ENCODE measurements around the gene TM9SF3. TPM values are rescaled to one million over a fixed set of nuclear protein-coding genes. Genes with fewer than 3 reads are reported as not detected.

TM9SF3 gene
- total and polyA plus RNA-seq, 2 donors (not counting 1 experiment from before 2014, with no cell fraction given): 103 to 107 TPM

- Histone ChIP-seq H3K27me3 (ENCODE audit: control insufficient read depth, insufficient read depth, low read length) (no peaks in the 10 kb centered on the region), H3K79me2 (ENCODE audit: control insufficient read depth, insufficient read depth, low read length) (peaks cover 17% of the 10 kb centered on the region), H3K9me3 (ENCODE audit: control insufficient read depth, insufficient read depth, low read depth, low read length) (no peaks in the 10 kb centered on the region), H3K4me1 (ENCODE audit: control insufficient read depth, extremely low read depth, insufficient read depth, low read length) (no peaks in the 10 kb centered on the region), H3K27ac (ENCODE audit: insufficient read depth, low read length) (no peak overlapping the region), H4K20me1 (ENCODE audit: control insufficient read depth, extremely low read depth, insufficient read depth, low read length) (peaks cover 6% of the 10 kb centered on the region), H2AFZ (ENCODE audit: low read length) (no peak overlapping the region), H3K4me3 (replicated peaks in 1 of 4; ENCODE audit: control extremely low read depth in 1 of 4, insufficient read depth in 1 of 4, low read depth in 3 of 4, low read length in 4 of 4) (no peak overlapping the region), H3K9ac (ENCODE audit: insufficient read depth, low read length) (no peak overlapping the region), H3K4me2 (ENCODE audit: extremely low read depth, insufficient read depth, low read length) (no peak overlapping the region), H3K36me3 (ENCODE audit: control insufficient read depth, insufficient read depth, low read length) (no peaks in the 10 kb centered on the region)
- TF ChIP-seq EZH2 (IDR thresholded peaks at IDR 0.05; ENCODE audit: low read length, missing control alignments) (no peak), CTCF (conservative IDR thresholded peaks at IDR 0.05 in 1 of 2, IDR thresholded peaks at IDR 0.05 in 1 of 2; ENCODE audit: low read depth in 1 of 2, low read length in 2 of 2) (no peak)
- DNase-seq (ENCODE audit: low read depth in 2 of 2): no peak
Measured at GRCh38 chr10:96560489-96560888, 26.3 kb downstream of the TM9SF3 start.

GRCh38 chr10:96556003-96556402 lies 30.8 kb downstream of the TM9SF3 start:
- no peaks in the 10 kb centered on the region for H3K4me1 ChIP-seq (ENCODE audit: control insufficient read depth, extremely low read depth, insufficient read depth, low read length)
- no peaks in the 10 kb centered on the region for H3K36me3 ChIP-seq (ENCODE audit: control insufficient read depth, insufficient read depth, low read length)
- H3K79me2 ChIP-seq (ENCODE audit: control insufficient read depth, insufficient read depth, low read length): peaks cover 2% of the 10 kb centered on the region

GRCh38 chr10:96555330-96555729 lies 31.5 kb downstream of the TM9SF3 start:
- Histone ChIP-seq H3K9me3 (ENCODE audit: control insufficient read depth, insufficient read depth, low read depth, low read length) (no peaks in the 10 kb centered on the region), H4K20me1 (ENCODE audit: control insufficient read depth, extremely low read depth, insufficient read depth, low read length) (peaks cover 2% of the 10 kb centered on the region), H3K36me3 (ENCODE audit: control insufficient read depth, insufficient read depth, low read length) (no peaks in the 10 kb centered on the region), H3K9ac (ENCODE audit: insufficient read depth, low read length) (no peak overlapping the region), H3K79me2 (ENCODE audit: control insufficient read depth, insufficient read depth, low read length) (peaks cover 2% of the 10 kb centered on the region), H3K27ac (ENCODE audit: insufficient read depth, low read length) (no peak overlapping the region), H3K4me2 (ENCODE audit: extremely low read depth, insufficient read depth, low read length) (no peak overlapping the region), H2AFZ (ENCODE audit: low read length) (no peak overlapping the region), H3K4me1 (ENCODE audit: control insufficient read depth, extremely low read depth, insufficient read depth, low read length) (no peaks in the 10 kb centered on the region), H3K4me3 (replicated peaks in 1 of 4; ENCODE audit: control extremely low read depth in 1 of 4, insufficient read depth in 1 of 4, low read depth in 3 of 4, low read length in 4 of 4) (no peak overlapping the region), H3K27me3 (ENCODE audit: control insufficient read depth, insufficient read depth, low read length) (no peaks in the 10 kb centered on the region)
- TF ChIP-seq EZH2 (IDR thresholded peaks at IDR 0.05; ENCODE audit: low read length, missing control alignments) (no peak), CTCF (conservative IDR thresholded peaks at IDR 0.05 in 1 of 2, IDR thresholded peaks at IDR 0.05 in 1 of 2; ENCODE audit: low read depth in 1 of 2, low read length in 2 of 2) (no peak)
- DNase-seq (ENCODE audit: low read depth in 2 of 2): no peak

More at GRCh38 chr10:96556003-96556402, 30.8 kb downstream of the TM9SF3 start:
- Histone ChIP-seq H3K9me3 (ENCODE audit: control insufficient read depth, insufficient read depth, low read depth, low read length) (no peaks in the 10 kb centered on the region), H3K27me3 (ENCODE audit: control insufficient read depth, insufficient read depth, low read length) (no peaks in the 10 kb centered on the region), H3K4me2 (ENCODE audit: extremely low read depth, insufficient read depth, low read length) (no peak overlapping the region), H3K27ac (ENCODE audit: insufficient read depth, low read length) (no peak overlapping the region), H4K20me1 (ENCODE audit: control insufficient read depth, extremely low read depth, insufficient read depth, low read length) (peaks cover 2% of the 10 kb centered on the region), H3K4me3 (replicated peaks in 1 of 4; ENCODE audit: control extremely low read depth in 1 of 4, insufficient read depth in 1 of 4, low read depth in 3 of 4, low read length in 4 of 4) (no peak overlapping the region), H2AFZ (ENCODE audit: low read length) (no peak overlapping the region), H3K9ac (ENCODE audit: insufficient read depth, low read length) (no peak overlapping the region)
- TF ChIP-seq EZH2 (IDR thresholded peaks at IDR 0.05; ENCODE audit: low read length, missing control alignments) (no peak), CTCF (conservative IDR thresholded peaks at IDR 0.05 in 1 of 2, IDR thresholded peaks at IDR 0.05 in 1 of 2; ENCODE audit: low read depth in 1 of 2, low read length in 2 of 2) (peak; percentile 12 to 37)
- DNase-seq (ENCODE audit: low read depth in 2 of 2): peak; percentile 7 to 19
